GM18526 (cell line): ENCODE measurements around the gene ABI1.

Experiments used
- POLR2A ChIP-seq: IDR thresholded peaks from 3 replicates; pipeline ENCODE4 v1.6.1; 2011; ENCODE audit not compliant: insufficient read length; ENCODE audit errors: extremely low read depth

Gene ABI1

GRCh38 chr10:26821699-26822570 lies 38.8 kb downstream of the ABI1 start:
- no peak for TF ChIP-seq POLR2A

GRCh38 chr10:26815500-26815899 lies 45.3 kb downstream of the ABI1 start:
- no peak for TF ChIP-seq POLR2A

- no peak for TF ChIP-seq POLR2A
Observed at GRCh38 chr10:26810435-26811026, 50.2 kb downstream of the ABI1 start.

- TF ChIP-seq POLR2A: no peak
Observed at GRCh38 chr10:26809973-26810372, 50.8 kb downstream of the ABI1 start.

- no peak for TF ChIP-seq POLR2A
Observed at GRCh38 chr10:26807532-26807931, 53.2 kb downstream of the ABI1 start.

- TF ChIP-seq POLR2A: no peak
Observed at GRCh38 chr10:26806557-26806956, 54.2 kb downstream of the ABI1 start.

GRCh38 chr10:26805567-26806245 lies 55.1 kb downstream of the ABI1 start:
- no peak for TF ChIP-seq POLR2A

- TF ChIP-seq POLR2A: no peak
Observed at GRCh38 chr10:26804418-26805393, 56.1 kb downstream of the ABI1 start.

- no peak for TF ChIP-seq POLR2A
Observed at GRCh38 chr10:26803849-26804248, 56.9 kb downstream of the ABI1 start.

- TF ChIP-seq POLR2A: no peak
Observed at GRCh38 chr10:26802527-26802926, 58.2 kb downstream of the ABI1 start.

GRCh38 chr10:26801831-26802230 lies 58.9 kb downstream of the ABI1 start:
- TF ChIP-seq POLR2A: no peak

- no peak for TF ChIP-seq POLR2A
Observed at GRCh38 chr10:26801274-26801673, 59.5 kb downstream of the ABI1 start.

- no peak for TF ChIP-seq POLR2A
Observed at GRCh38 chr10:26800468-26800867, 60.3 kb downstream of the ABI1 start.

- no peak for TF ChIP-seq POLR2A
Observed at GRCh38 chr10:26799342-26799741, 61.4 kb downstream of the ABI1 start.

- TF ChIP-seq POLR2A: no peak
Observed at GRCh38 chr10:26798298-26798697, 62.5 kb downstream of the ABI1 start.
